GM19043 (cell line): Measurements from ENCODE around the gene ZFC3H1.
A peak's percentile ranks its signal among the peaks of the same experiment; 100 is the strongest.

Experiments used
- ATAC-seq: cut with Tn5 transposase; IDR thresholded peaks from one replicate; pipeline ENCODE4 v1.9.1; 2021; ENCODE audit warnings: low read depth; ENCODE audit not compliant: unreplicated experiment

Gene ZFC3H1

GRCh38 chr12:71641390-71641789 lies 22.3 kb downstream of the ZFC3H1 start:
- no peak for ATAC-seq

- ATAC-seq: no peak
Measured at GRCh38 chr12:71640316-71640715, 23.3 kb downstream of the ZFC3H1 start.

- ATAC-seq: no peak
Measured at GRCh38 chr12:71639341-71639760, 24.3 kb downstream of the ZFC3H1 start.

GRCh38 chr12:71638499-71638898 lies 25.1 kb downstream of the ZFC3H1 start:
- no peak for ATAC-seq

- no peak for ATAC-seq
Measured at GRCh38 chr12:71636704-71637115, 26.9 kb downstream of the ZFC3H1 start.

- ATAC-seq: no peak
Measured at GRCh38 chr12:71627438-71628002, 36.1 kb downstream of the ZFC3H1 start.

GRCh38 chr12:71626768-71627167 lies 36.9 kb downstream of the ZFC3H1 start:
- no peak for ATAC-seq

- ATAC-seq: peak; percentile 75
Measured at GRCh38 chr12:71626098-71626497, 37.5 kb downstream of the ZFC3H1 start.

GRCh38 chr12:71625476-71625875 lies 38.2 kb downstream of the ZFC3H1 start:
- ATAC-seq: no peak

- ATAC-seq: no peak
Measured at GRCh38 chr12:71621938-71622337, 41.7 kb downstream of the ZFC3H1 start.

- no peak for ATAC-seq
Measured at GRCh38 chr12:71610031-71610795, 53.4 kb downstream of the ZFC3H1 start.

- ATAC-seq: no peak
Measured at GRCh38 chr12:71607494-71608330, 55.9 kb downstream of the ZFC3H1 start.

- ATAC-seq: no peak
Measured at GRCh38 chr12:71605039-71605438, 58.6 kb downstream of the ZFC3H1 start.

- ATAC-seq: no peak
Measured at GRCh38 chr12:71602761-71603577, 60.7 kb downstream of the ZFC3H1 start.

- no peak for ATAC-seq
Measured at GRCh38 chr12:71601546-71601945, 62.1 kb downstream of the ZFC3H1 start.

- no peak for ATAC-seq
Measured at GRCh38 chr12:71599210-71599609, 64.4 kb downstream of the ZFC3H1 start.

GRCh38 chr12:71594214-71594948 lies 69.3 kb downstream of the ZFC3H1 start:
- ATAC-seq: no peak

- ATAC-seq: no peak
Measured at GRCh38 chr12:71592841-71593240, 70.8 kb downstream of the ZFC3H1 start.

GRCh38 chr12:71591601-71592000 lies 72.0 kb downstream of the ZFC3H1 start:
- ATAC-seq: no peak

GRCh38 chr12:71589478-71589881 lies 74.2 kb downstream of the ZFC3H1 start:
- ATAC-seq: no peak
